ENCODE data around the gene HNMT. TPM values are rescaled to one million over a fixed set of nuclear protein-coding genes. Genes with fewer than 3 reads are reported as not detected.

Gene HNMT
- total and polyA plus RNA-seq, 2 donors (not counting 1 experiment from before 2014, with no cell fraction given), result 0.24 TPM; not detected in 1

GRCh38 chr2:138023976-138024375 is 59.7 kb downstream of the HNMT start:
- intact Hi-C loops (cut with micrococcal nuclease), result no loop called here

More at GRCh38 chr2:138023976-138024375, 59.7 kb downstream of the HNMT start:
- no peaks in the 10 kb centered on the region for H3K27me3 ChIP-seq (replicated peaks in 1 of 4; ENCODE audit: control extremely low read depth in 1 of 4, control insufficient read depth in 3 of 4, insufficient read depth in 4 of 4, low read length in 3 of 4)
- H3K27me3 Mint-ChIP-seq, result no peaks in the 10 kb centered on the region
- no peaks in the 10 kb centered on the region for H3K4me1 Mint-ChIP-seq
- H3K9me3 Mint-ChIP-seq (ENCODE audit: insufficient read depth), result no peaks in the 10 kb centered on the region
- ATAC-seq (ENCODE audit: low read depth) (no peak), DNase-seq (no peak)
- ChIA-PET POLR2A (no interaction called here), CTCF (no interaction called here)
- no peak overlapping the region for H3K4me3 Mint-ChIP-seq
- H3K27ac ChIP-seq (ENCODE audit: low read length in 2 of 2), result no peak overlapping the region
- WGBS (ENCODE audit: insufficient coverage), result no CpG with 5 or more reads among the region's 2 CpGs
- H2AFZ ChIP-seq (ENCODE audit: insufficient read depth, low read depth, low read length, poor library complexity, severe bottlenecking), result no peak overlapping the region
- H3K79me2 ChIP-seq (ENCODE audit: control insufficient read depth, insufficient read depth, low read length), result no peaks in the 10 kb centered on the region
- H3K9ac ChIP-seq (ENCODE audit: low read length), result no peak overlapping the region
- no peak overlapping the region for H3K27ac Mint-ChIP-seq
- no peak overlapping the region for H3K4me3 ChIP-seq (ENCODE audit: control extremely low read depth in 1 of 5, extremely low read depth in 1 of 5, insufficient read depth in 1 of 5, low read depth in 2 of 5, low read length in 4 of 5)
- H3K4me2 ChIP-seq (replicated peaks; ENCODE audit: low read depth, low read length, poor library complexity, severe bottlenecking), result no peak overlapping the region
- no peaks in the 10 kb centered on the region for H3K4me1 ChIP-seq (ENCODE audit: control insufficient read depth in 2 of 2, insufficient read depth in 2 of 2, low read length in 2 of 2)
- TF ChIP-seq CTCF (IDR thresholded peaks at IDR 0.05) (no peak), EZH2 (IDR thresholded peaks at IDR 0.05; ENCODE audit: borderline replicate concordance, insufficient read depth, low read depth, low read length, poor library complexity, severe bottlenecking) (no peak)
- H3K36me3 ChIP-seq (replicated peaks in 1 of 2; ENCODE audit: control extremely low read depth in 1 of 2, control insufficient read depth in 1 of 2, extremely low read depth in 1 of 2, insufficient read depth in 2 of 2, low read length in 1 of 2), result no peaks in the 10 kb centered on the region
- H3K9me3 ChIP-seq (ENCODE audit: control extremely low read depth in 1 of 3, control insufficient read depth in 2 of 3, insufficient read depth in 1 of 3, low read length in 2 of 3), result no peaks in the 10 kb centered on the region
- no peaks in the 10 kb centered on the region for H4K20me1 ChIP-seq (ENCODE audit: control insufficient read depth, insufficient read depth, low read length, poor library complexity, severe bottlenecking)

All from B cell (primary cell).